Hematopoietic multipotent progenitor cell treated with erythropoietin and hydrocortisone succinate and interleukin-3 and kit ligand, for 17 days (in vitro differentiated cells): ENCODE results near the gene HEMGN.
"Not testable (repeated sequence)": the region's sequence is repeated elsewhere in the genome, so short reads cannot be mapped to it uniquely, and the experiment has no call there.

ENCODE experiments used
- DNase-seq: peaks from one replicate; pipeline ENCODE4 v3.0.0-alpha.2; 2015; ENCODE audit warnings: low spot score

Gene HEMGN

GRCh38 chr9:97963232-97963631, 25.3 kb upstream of the HEMGN start:
- DNase-seq: no peak

DNA sequence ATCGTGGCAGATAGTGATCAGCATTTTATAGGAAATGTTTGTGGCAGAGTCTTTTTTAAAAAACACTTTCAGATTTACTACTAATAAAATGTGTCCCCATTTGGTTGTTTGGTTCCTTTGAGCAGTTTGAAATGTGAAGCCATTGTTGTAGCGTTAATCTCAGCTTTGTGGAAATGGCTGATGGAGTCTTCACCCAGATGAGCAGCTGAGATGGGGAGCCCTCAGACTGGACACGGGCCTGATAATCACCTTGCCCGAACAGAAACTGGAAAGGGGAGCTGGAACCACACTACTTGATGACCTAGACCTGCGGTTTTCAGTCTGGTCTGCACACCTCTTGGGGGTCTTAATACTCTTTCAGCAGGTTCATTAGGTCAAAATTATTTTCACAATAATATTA, 24.6 kb upstream of the HEMGN start:
- DNase-seq: no peak

DNA sequence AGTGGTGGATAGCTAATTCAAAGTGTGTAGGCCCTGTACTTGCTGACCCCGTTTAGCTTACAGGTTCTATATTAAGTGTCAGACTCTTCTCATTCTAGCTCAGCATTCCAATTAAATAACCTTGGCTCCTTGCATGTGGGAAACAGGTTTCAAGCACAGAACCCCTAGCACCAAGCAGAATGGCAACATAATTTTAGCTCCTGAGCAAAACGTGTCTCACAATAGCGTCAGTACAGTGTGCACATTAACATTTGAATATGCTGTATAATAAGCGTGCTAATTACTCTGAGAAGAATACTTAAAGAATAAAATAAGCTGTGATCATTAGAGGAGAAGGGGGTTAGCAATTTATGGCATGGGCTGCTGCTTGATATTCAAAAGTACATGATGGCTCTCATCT, 24.2 kb upstream of the HEMGN start:
- peak; percentile 33 for DNase-seq

- DNase-seq: no peak
Observed at GRCh38 chr9:97961361-97961760, 23.4 kb upstream of the HEMGN start.

DNA sequence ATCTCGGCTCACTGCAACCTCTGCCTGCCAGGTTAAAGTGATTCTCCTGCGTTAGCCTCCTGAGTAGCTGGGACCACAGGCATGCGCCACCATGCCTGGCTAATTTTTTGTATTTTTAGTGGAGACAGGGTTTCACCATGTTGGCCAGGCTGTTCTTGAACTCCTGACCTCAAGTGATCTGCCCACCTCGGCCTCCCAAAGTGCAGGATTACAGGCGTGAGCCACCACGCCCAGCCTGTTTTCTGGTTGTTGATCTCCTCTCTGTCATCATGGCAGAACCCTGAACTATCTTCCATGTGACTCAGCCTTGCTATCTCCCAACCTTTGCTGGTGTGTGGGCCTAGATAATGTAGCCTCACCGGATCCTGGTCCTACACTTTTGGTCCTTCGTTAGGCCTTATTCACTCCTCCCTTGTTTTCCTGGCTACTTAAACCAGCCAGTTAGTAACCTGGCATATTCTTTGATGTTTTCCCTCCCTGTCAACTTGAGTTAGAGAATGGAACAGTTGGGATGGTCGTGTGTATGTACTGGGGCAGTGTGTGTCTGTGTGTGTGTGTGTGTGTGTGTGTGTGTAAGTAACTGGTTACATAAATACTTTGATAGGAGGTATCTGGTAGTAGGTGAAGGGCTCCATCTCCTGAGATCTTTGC, 22.8 kb upstream of the HEMGN start:
- peak; percentile 96 for DNase-seq

GRCh38 chr9:97959585-97959984, 21.6 kb upstream of the HEMGN start:
- no peak for DNase-seq

DNA sequence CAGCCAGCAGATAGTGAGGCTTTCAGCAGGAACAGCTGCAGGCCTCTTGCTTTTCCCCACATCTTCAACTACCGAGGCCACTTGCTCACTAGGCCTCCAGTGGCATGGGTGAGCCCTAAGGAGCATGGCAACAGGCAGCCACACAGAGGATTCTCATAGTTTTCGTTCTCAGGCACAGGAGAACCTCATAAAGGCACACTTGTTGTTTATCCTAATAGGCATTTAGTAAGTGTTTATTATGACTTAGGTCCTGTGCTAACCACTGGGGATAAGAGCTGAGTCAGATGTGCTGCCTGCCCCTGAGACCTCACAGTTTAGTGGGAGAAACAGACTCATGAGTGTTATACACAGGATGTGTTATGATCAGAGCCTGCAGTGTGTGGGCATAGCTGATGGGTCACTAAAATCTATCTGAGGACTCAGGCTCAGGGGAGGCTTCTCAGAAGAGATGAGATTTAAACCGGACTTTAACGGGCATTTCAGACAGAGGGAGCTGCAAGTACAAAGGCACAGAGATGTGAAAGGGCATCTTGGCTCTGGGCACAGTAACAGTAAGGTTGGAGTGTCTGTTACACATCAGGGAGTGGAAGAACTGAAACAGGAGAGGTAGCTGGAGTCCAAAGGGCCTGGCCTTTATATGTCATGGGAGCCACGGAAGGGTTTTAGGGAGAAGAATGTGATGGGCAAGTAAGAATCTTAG, 21.0 kb upstream of the HEMGN start:
- DNase-seq: peak; percentile 88

- DNase-seq: peak; percentile 56
Observed at GRCh38 chr9:97956331-97956730, 18.4 kb upstream of the HEMGN start.

DNA sequence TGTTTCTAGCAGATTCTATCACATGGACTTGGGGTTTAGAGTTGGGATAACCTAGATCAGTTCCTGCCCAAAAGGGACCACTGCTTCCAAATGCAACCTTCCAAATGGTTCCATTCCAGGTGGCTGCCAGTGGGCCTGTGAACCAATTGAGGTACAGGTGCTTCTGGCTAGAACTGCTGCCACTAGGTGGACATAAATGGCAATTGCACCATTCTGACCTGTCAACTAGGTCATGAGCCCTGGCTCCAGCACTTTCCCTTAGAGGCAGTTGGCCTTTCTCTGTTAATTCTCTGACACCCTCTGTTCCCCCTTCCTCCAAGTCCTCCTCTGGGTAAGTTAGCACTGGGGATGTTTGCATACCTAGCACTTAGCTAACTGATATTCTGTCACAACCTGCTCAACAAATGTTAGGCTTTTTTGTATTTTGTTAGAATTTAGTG, 16.6 kb upstream of the HEMGN start:
- peak; percentile 92 for DNase-seq

DNA sequence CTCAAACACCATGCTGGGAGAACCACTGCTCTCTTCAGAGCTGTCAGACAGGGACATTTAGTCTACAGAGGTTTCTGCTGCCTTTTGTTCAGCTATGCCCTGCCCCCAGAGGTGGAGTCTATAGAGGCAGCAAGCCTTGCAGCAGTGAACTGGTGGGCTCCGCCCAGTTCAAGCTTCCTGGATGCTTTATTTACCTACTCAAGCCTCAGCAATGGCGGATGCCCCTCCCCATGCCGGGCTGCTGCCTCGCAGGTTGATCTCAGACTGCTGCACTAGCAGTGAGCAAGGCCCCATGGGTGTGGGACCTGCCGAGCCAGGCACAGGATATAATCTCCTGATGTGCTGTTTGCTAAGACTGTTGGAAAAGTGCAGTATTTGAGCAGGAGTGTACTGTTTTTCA, 12.9 kb upstream of the HEMGN start:
- not testable (repeated sequence) for DNase-seq

DNA sequence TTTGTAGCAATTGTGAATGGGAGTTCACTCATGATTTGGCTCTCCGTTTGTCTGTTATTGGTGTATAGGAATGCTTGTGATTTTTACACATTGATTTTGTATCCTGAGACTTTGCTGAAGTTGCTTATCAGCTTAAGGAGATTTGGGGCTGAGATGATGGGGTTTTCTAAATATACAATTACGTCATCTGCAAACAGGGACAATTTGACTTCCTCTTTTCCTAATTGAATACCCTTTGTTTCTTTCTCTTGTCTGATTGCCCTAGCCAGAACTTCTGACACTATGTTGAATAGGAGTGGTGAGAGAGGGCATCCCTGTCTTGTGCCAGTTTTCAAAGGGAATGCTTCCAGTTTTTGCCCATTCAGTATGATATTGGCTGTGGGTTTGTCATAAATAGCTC, 9.1 kb upstream of the HEMGN start:
- not testable (repeated sequence) for DNase-seq

- DNase-seq: not testable (repeated sequence)
Observed at GRCh38 chr9:97945470-97945869, 7.5 kb upstream of the HEMGN start.

DNA sequence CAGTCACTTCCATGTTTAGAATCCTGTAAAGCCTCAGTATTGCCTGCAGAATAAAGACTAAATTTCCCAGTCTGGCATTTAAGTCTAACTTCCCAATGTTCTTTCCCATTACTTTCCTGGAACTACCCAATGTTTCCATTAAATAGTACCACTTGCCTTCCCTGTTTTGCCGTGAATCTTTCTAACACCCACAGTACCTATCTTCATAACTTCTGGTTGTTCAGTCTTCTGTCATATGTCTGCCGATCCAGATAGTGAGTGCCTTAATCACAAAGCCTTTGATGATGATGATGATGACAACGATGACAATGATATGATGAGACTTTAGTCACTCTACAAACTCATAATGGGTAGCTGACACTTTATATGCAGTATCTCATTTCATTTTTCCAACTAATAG, 6.6 kb upstream of the HEMGN start:
- DNase-seq: peak; percentile 24

GRCh38 chr9:97943308-97943855, 5.4 kb upstream of the HEMGN start:
- peak; percentile 75 for DNase-seq

DNA sequence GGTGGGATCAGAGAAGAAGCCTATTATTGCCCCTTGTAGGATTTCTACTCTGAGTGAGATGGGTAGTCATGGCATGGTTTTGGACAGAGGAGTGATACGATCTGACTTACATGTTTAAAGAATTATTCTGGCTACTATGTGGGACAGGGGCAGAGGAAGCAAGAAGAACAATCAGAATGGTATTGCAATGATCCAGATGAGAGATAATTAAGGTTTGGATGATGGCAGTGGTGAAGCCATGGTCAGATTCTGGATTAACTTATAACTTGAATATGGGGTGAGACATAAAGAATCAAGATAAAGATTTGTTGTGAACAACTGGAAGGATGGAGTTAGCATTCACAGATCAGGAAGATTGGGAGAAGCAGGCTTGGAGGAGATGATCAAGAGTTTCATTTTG, 3.4 kb upstream of the HEMGN start:
- no peak for DNase-seq

GRCh38 chr9:97940741-97941140, 2.8 kb upstream of the HEMGN start:
- DNase-seq: peak; percentile 64

GRCh38 chr9:97940233-97940632, 2.3 kb upstream of the HEMGN start:
- DNase-seq: peak; percentile 81

GRCh38 chr9:97936998-97937397, 974 bp downstream of the HEMGN start:
- DNase-seq: peak; percentile 47

DNA sequence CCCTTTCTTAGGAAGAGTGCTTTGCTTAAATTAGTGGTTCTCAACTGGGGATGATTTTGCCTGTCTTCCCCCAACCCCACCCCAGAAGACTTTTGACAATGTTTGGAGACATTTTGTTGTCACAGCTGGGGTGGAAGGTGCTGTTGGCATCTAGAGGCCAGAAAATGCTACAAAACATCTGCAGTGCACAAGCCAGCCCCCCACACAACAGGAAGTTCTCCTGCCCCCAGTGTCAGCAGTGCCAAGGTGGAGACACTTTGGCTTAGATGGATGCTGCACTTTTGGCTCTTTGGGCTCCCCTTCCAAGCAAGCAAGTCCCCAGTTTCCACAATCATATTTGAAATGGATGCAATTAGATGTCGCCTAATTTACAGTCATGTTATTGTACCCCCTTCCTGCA, 2.7 kb downstream of the HEMGN start:
- peak; percentile 48 for DNase-seq

DNA sequence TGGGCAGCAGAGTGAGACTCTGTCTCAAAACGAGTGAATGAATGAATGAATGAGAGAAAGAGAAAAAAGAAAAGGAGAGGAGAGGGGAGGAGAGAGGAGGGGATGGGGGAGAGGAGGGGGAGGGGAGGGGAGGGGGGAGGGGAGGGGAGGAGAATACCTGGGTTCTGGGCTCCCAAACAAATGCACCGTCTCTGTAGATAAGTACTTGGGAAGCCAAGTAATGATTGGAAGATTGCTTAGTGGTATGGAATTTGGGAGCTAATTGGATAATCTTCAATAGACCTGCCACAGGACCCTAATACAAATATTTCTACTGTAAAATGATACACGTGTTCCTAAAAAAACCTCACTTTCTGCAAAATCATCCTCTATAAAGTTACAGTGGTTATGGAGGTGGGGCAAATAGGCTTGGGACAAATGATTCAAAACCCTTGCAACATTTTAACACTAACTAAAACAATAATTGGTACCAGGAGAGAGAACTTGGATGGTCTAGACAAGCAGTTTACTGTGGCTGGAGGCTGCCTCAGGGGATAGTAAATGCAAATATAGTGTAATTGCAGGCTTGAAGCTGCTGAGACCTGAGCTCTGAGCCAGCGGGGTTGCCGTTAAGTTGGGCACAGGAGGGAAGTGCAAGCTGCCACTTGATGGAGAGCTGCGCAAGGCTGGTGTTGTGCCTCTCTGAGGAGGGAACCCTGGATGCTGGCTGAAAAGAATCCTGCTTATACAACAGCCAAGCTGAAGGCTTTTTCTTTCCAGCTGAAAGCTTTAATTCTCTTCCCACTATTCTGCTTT, 3.5 kb downstream of the HEMGN start:
- DNase-seq: peak; percentile 65

GRCh38 chr9:97933297-97933998, 4.5 kb downstream of the HEMGN start:
- DNase-seq: peak; percentile 59

GRCh38 chr9:97930972-97931371, 7.0 kb downstream of the HEMGN start:
- peak; percentile 21 for DNase-seq
